ENCODE measurements around the gene GGN. TPM values are rescaled to one million over a fixed set of nuclear protein-coding genes. Genes with fewer than 3 reads are reported as not detected.
A peak's percentile ranks its signal among the peaks of the same experiment; 100 is the strongest.

Gene GGN
- total RNA-seq, 1 donor from 2014 or later = 0.74 TPM

DNA sequence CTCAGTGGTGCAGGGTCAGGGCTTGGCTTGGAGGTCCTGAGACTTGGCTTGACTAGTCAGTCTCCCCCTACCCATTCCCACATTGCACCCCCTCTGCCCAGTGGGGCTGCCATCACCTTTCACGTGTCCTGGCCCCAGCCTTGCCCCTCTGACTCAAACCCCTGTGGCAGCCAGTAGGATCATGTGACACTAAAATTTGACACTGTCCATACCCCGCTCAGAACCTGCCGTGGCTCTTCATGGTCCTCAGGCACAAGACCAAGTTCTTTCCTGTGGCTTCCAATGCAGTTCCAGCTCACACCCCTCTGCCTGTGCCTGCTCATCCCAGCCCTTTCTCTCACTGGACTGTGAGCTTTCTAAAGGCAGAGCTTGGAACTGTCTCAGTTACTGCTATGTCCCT is 11.3 kb downstream of the GGN start:
- Mint-ChIP-seq H3K4me1 (ENCODE audit: unreplicated experiment) (peaks cover 22% of the 10 kb centered on the region), H3K4me3 (ENCODE audit: unreplicated experiment) (peak overlapping the region; percentile 39), H3K36me3 (ENCODE audit: low read depth, unreplicated experiment) (peaks cover 14% of the 10 kb centered on the region), H3K27me3 (ENCODE audit: unreplicated experiment) (peaks cover 5% of the 10 kb centered on the region), H3K27ac (ENCODE audit: unreplicated experiment) (no peak overlapping the region), H3K9me3 (ENCODE audit: unreplicated experiment) (no peaks in the 10 kb centered on the region)
- TF ChIP-seq, protein P1, sequence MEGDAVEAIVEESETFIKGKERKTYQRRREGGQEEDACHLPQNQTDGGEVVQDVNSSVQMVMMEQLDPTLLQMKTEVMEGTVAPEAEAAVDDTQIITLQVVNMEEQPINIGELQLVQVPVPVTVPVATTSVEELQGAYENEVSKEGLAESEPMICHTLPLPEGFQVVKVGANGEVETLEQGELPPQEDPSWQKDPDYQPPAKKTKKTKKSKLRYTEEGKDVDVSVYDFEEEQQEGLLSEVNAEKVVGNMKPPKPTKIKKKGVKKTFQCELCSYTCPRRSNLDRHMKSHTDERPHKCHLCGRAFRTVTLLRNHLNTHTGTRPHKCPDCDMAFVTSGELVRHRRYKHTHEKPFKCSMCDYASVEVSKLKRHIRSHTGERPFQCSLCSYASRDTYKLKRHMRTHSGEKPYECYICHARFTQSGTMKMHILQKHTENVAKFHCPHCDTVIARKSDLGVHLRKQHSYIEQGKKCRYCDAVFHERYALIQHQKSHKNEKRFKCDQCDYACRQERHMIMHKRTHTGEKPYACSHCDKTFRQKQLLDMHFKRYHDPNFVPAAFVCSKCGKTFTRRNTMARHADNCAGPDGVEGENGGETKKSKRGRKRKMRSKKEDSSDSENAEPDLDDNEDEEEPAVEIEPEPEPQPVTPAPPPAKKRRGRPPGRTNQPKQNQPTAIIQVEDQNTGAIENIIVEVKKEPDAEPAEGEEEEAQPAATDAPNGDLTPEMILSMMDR (IDR thresholded peaks at IDR 0.05; ENCODE audit: unreplicated experiment) = no peak
- no peak for DNase-seq (ENCODE audit: low spot score)

DNA sequence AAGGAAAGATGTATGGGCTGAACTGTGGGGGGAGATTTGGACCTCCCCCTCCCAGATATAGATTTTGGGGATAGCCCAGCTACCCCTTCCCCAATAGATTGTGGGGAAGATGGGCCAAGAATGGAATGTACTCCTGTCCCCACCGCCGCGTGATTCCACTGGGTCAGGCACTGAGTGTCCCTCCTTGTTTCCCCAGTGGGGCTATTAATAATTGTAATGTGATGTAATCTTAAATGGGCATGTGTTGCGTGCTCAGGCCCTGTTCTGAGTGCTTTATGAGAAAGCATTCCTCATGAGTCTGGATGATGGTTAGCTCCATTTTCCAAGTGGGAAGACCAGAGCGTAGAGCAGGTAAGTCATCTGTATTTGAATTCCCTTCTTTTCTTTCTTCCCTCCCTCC is 12.1 kb downstream of the GGN start:
- Mint-ChIP-seq H3K4me1 (ENCODE audit: unreplicated experiment) (peaks cover 22% of the 10 kb centered on the region), H3K27me3 (ENCODE audit: unreplicated experiment) (peaks cover 4% of the 10 kb centered on the region), H3K9me3 (ENCODE audit: unreplicated experiment) (no peaks in the 10 kb centered on the region), H3K36me3 (ENCODE audit: low read depth, unreplicated experiment) (peaks cover 8% of the 10 kb centered on the region), H3K27ac (ENCODE audit: unreplicated experiment) (peak overlapping the region; percentile 95), H3K4me3 (ENCODE audit: unreplicated experiment) (peak overlapping the region; percentile 99)
- no peak for DNase-seq (ENCODE audit: low spot score)
- TF ChIP-seq, protein P1 (IDR thresholded peaks at IDR 0.05; ENCODE audit: unreplicated experiment) = no peak

DNA sequence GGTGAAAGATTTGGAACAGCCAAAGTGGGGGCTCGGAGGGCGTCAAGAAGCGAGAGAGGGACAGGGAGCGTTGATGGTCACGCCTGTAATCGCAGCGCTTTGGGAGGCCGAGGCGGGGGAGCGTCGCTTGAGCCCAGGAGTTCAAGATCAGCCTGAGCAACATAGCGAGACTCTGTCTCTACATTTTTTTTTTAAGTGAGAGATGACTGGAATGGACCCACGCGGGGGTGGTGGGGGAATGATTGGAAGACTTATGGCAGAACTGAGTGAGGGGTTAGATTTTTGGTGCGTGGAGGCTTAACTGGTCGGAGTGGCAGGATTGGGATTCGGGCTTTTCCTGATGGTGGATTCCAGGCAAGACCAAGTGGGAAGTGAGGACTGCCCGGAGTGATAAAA is 12.7 kb downstream of the GGN start:
- no peak for DNase-seq (ENCODE audit: low spot score)
- peaks cover 4% of the 10 kb centered on the region for H3K27me3 Mint-ChIP-seq (ENCODE audit: unreplicated experiment)
- no peaks in the 10 kb centered on the region for H3K9me3 Mint-ChIP-seq (ENCODE audit: unreplicated experiment)
- peak overlapping the region; percentile 95 for H3K27ac Mint-ChIP-seq (ENCODE audit: unreplicated experiment)
- TF ChIP-seq, protein P1 (IDR thresholded peaks at IDR 0.05; ENCODE audit: unreplicated experiment) = no peak
- H3K4me1 Mint-ChIP-seq (ENCODE audit: unreplicated experiment) = peaks cover 22% of the 10 kb centered on the region
- H3K4me3 Mint-ChIP-seq (ENCODE audit: unreplicated experiment) = peak overlapping the region; percentile 99
- H3K36me3 Mint-ChIP-seq (ENCODE audit: low read depth, unreplicated experiment) = peaks cover 5% of the 10 kb centered on the region

DNA sequence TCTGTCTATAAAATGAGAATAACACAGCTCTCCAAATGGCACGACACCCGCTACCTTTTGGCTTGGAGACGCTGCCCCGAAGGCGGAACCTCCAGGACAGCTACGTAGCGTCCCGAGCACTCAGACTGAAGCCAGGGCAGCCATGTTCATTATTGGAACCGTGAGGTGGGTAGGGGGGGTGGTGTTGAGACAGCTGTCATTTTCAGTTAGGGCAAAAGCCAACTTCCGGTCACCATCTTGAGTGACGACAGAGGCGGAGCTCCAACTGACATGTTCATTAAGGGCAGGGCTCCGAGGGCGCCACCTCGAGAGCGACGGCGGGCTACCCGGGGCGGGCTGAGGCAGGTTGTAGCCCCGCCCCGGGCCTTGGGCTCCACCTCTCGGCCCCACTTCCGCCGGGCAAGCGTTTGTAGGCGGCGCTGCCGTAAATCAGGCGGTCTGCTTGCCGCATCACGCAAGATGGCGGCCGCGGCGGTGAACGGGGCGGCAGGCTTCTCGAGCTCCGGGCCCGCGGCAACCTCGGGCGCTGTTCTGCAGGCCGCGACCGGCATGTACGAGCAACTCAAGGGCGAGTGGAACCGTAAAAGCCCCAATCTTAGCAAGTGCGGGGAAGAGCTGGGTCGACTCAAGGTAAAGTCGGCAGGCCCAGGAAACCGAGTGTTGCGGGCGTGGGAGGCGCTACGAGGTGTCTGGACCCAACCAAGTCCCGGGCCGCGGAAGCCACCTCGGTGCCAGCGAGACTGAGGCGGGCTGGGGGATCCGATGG is 13.3 kb downstream of the GGN start, which contains the start of gene PSMD8:
Gene PSMD8 (plus strand): TSS at position 240 of the 766 bp plus-strand sequence. CDS start 31 bp downstream, at position 271.
- H3K27ac Mint-ChIP-seq (ENCODE audit: unreplicated experiment) = peak within 1 kb of the TSS; percentile 95
- H3K4me3 Mint-ChIP-seq (ENCODE audit: unreplicated experiment) = peak within 1 kb of the TSS; percentile 99
- TF ChIP-seq, protein P1 (IDR thresholded peaks at IDR 0.05; ENCODE audit: unreplicated experiment) = no peak
- H3K9me3 Mint-ChIP-seq (ENCODE audit: unreplicated experiment) = no peaks in the 10 kb centered on the region
- H3K27me3 Mint-ChIP-seq (ENCODE audit: unreplicated experiment) = peaks cover 3% of the 10 kb centered on the region
- H3K36me3 Mint-ChIP-seq (ENCODE audit: low read depth, unreplicated experiment) = peaks cover 3% of the 10 kb centered on the region
- peaks cover 22% of the 10 kb centered on the region for H3K4me1 Mint-ChIP-seq (ENCODE audit: unreplicated experiment)
- peak; percentile 98 for DNase-seq (ENCODE audit: low spot score)

DNA sequence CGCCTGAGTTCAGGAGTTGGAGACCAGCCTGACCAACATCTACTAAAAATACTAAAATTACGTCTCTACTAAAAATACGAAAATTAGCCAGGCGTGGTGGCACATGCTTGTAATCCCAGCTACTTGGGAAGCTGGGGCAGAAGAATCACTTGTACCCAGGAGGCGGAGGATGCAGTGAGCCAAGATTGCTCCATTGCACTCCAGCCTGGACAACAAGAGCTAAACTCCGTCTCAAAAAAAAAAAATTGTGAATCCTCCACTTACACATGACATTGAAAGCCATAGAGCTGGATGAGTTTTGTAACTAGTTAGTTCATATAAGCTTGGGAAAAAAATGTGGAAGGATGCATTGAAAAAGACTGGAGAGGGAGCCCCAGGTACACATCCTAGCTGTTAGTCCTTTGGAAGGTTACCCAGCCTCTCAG is 13.9 kb downstream of the GGN start:
- peak overlapping the region; percentile 85 for H3K27ac Mint-ChIP-seq (ENCODE audit: unreplicated experiment)
- no peaks in the 10 kb centered on the region for H3K9me3 Mint-ChIP-seq (ENCODE audit: unreplicated experiment)
- no peaks in the 10 kb centered on the region for H3K36me3 Mint-ChIP-seq (ENCODE audit: low read depth, unreplicated experiment)

More for the DNA sequence above, 13.9 kb downstream of the GGN start:
- Mint-ChIP-seq H3K4me1 (ENCODE audit: unreplicated experiment) (peaks cover 22% of the 10 kb centered on the region), H3K27me3 (ENCODE audit: unreplicated experiment) (peaks cover 5% of the 10 kb centered on the region), H3K4me3 (ENCODE audit: unreplicated experiment) (peak overlapping the region; percentile 91)
- no peak for DNase-seq (ENCODE audit: low spot score)
- TF ChIP-seq, protein P1 (IDR thresholded peaks at IDR 0.05; ENCODE audit: unreplicated experiment) = no peak
